Measurements from ENCODE around the gene FIP1L1. TPM values are rescaled to one million over a fixed set of nuclear protein-coding genes. Genes with fewer than 3 reads are reported as not detected.

Gene FIP1L1
- total and polyA plus RNA-seq, 2 donors (not counting 3 experiments of a cell fraction or from before 2014, with no cell fraction given) = 18.9 to 51.9 TPM

DNA sequence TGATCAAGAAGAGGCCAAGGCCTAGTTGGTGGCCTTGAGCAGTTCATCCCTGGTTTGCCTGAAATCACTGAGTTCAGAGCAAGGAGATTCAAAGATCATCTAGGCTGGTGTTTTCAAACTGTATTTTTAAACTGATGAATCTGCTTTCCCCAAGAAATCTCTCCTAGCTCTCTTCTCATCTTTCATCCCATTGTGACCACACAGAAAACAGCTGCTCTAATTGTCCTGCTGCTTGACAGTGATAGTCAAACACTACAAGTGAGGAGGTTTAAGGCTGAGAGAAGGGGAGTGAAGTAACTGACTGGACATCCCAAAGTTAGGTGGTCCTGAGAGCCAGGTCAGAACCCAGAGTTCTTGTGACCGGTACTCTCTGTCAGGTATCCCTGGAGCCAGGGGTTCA, 122.3 kb downstream of the FIP1L1 start:
- FAIRE-seq (no peak), DNase-seq (ENCODE audit: low read depth, low spot score) (no peak)
- Histone ChIP-seq H3K9ac (replicated peaks; ENCODE audit: extremely low read depth, insufficient read depth, low read length) (no peak overlapping the region), H4K20me1 (replicated peaks; ENCODE audit: control insufficient read depth, extremely low read depth, insufficient read depth, low read length) (no peaks in the 10 kb centered on the region), H3K79me2 (ENCODE audit: control insufficient read depth, insufficient read depth, low read length) (no peaks in the 10 kb centered on the region), H3K36me3 (ENCODE audit: control insufficient read depth in 2 of 2, extremely low read depth in 1 of 2, insufficient read depth in 2 of 2, low read length in 2 of 2) (no peaks in the 10 kb centered on the region), H3K9me3 (replicated peaks; ENCODE audit: control insufficient read depth, insufficient read depth, low read length) (no peaks in the 10 kb centered on the region), H3K9me1 (replicated peaks; ENCODE audit: control insufficient read depth, extremely low read depth, insufficient read depth, low read length) (no peaks in the 10 kb centered on the region), H2AFZ (ENCODE audit: low read depth, low read length) (no peak overlapping the region), H3K27ac (ENCODE audit: insufficient read depth, low read depth, low read length) (no peak overlapping the region), H3K4me3 (replicated peaks in 1 of 3; ENCODE audit: insufficient read depth in 1 of 3, low read depth in 1 of 3, low read length in 3 of 3) (no peak overlapping the region), H3K4me1 (ENCODE audit: control insufficient read depth, extremely low read depth, insufficient read depth, low read length) (no peaks in the 10 kb centered on the region), H3K4me2 (ENCODE audit: insufficient read depth, low read length) (no peak overlapping the region), H3K27me3 (ENCODE audit: control insufficient read depth in 2 of 2, insufficient read depth in 2 of 2, low read length in 2 of 2) (no peaks in the 10 kb centered on the region)
- no TSS peak for BruUV-seq (replicated peaks)
- ChIA-PET CTCF (interaction anchor here (1.4 kb wide), 1 partner anchor 9 kb away, joined by 4 read pairs; no protein-coding TSS in a partner anchor), POLR2A (no interaction called here)
- intact Hi-C loops (cut with micrococcal nuclease) (loop anchor here (10.0 kb wide), 2 partner anchors 305 to 485 kb away; no protein-coding TSS in a partner anchor), dilution Hi-C loops (cut with MboI; ENCODE audit: extremely low pct_ligation_motif_present, low sequenced_read_pairs) (no loop called here)
- TF ChIP-seq, protein P1, sequence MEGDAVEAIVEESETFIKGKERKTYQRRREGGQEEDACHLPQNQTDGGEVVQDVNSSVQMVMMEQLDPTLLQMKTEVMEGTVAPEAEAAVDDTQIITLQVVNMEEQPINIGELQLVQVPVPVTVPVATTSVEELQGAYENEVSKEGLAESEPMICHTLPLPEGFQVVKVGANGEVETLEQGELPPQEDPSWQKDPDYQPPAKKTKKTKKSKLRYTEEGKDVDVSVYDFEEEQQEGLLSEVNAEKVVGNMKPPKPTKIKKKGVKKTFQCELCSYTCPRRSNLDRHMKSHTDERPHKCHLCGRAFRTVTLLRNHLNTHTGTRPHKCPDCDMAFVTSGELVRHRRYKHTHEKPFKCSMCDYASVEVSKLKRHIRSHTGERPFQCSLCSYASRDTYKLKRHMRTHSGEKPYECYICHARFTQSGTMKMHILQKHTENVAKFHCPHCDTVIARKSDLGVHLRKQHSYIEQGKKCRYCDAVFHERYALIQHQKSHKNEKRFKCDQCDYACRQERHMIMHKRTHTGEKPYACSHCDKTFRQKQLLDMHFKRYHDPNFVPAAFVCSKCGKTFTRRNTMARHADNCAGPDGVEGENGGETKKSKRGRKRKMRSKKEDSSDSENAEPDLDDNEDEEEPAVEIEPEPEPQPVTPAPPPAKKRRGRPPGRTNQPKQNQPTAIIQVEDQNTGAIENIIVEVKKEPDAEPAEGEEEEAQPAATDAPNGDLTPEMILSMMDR (IDR thresholded peaks at IDR 0.05; ENCODE audit: extremely low read depth in 1 of 2, insufficient read depth in 1 of 2, low read depth in 1 of 2, low read length in 2 of 2) = no peak
- TF ChIP-seq POLR2AphosphoS5 (IDR thresholded peaks at IDR 0.05; ENCODE audit: insufficient read depth, low read depth, low read length) (no peak), GATA2 (IDR thresholded peaks at IDR 0.05; ENCODE audit: insufficient read depth, insufficient read length, low read depth, low read length) (no peak), EZH2 (IDR thresholded peaks at IDR 0.05; ENCODE audit: borderline replicate concordance, low read depth, low read length, severe bottlenecking) (no peak), JUN (IDR thresholded peaks at IDR 0.05; ENCODE audit: borderline replicate concordance, insufficient read depth, insufficient read length, low read depth) (no peak), FOS (IDR thresholded peaks at IDR 0.05; ENCODE audit: borderline replicate concordance, insufficient read depth, low read length) (no peak), POLR2A (IDR thresholded peaks at IDR 0.05; ENCODE audit: low read depth, low read length) (no peak), MYC (IDR thresholded peaks at IDR 0.05; ENCODE audit: low read depth, low read length) (no peak)
- TF ChIP-seq, protein P2, sequence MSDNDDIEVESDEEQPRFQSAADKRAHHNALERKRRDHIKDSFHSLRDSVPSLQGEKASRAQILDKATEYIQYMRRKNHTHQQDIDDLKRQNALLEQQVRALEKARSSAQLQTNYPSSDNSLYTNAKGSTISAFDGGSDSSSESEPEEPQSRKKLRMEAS (IDR thresholded peaks at IDR 0.05; ENCODE audit: insufficient read depth, insufficient read length) = no peak

Measured in endothelial cell of umbilical vein (primary cell).